Measurements from ENCODE around the gene C1orf159.

Gene C1orf159

DNA sequence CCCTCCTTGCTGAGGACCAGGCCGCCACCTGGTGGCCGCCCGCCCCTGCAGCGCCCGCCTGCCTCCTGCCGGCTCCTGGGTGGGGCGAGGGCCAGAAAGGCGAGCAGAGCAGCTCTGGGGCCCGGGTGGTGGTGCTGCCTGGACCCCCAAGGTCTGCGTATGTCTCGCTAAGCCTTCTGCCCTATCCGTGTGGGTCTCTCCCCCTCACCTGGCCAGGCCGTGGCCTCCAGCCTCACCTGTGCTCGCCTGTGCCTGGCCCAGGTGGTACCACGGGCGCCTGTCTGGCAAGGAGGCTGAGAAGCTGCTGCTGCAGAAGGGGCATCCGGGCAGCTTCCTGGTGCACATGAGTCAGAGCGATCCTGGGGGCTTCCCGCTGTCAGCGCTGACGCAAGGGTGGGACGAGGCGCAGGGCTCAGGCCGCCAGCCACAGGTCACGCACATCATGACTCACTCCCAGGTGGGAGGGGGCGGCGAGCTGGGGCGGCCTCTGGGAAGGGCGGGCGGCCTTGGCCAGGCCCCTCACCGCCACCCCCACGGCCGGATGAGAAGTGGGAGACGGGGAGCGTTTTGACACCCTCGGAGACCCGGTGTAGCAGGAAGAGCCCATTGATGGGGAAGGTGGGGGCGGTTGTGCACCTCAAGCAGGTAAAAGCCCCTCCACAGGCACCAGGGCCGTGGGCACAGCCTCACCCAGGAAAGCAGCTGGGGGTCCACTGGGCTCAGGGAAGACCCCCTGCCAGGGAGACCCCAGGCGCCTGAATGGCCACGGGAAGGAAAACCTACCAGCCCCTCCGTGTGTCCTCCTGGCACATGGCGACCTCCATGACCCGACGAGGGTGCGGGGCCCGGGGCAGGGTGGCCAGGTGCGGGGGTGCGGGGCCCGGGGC lies 51.7 kb downstream of the C1orf159 start (continued):
- no peak for TF ChIP-seq ZNF114 (tag by site-specific recombination; IDR thresholded peaks at IDR 0.05)
- TF ChIP-seq ZEB2 (tag by site-specific recombination; IDR thresholded peaks at IDR 0.05) = peak; percentile 99
- peak; percentile 69; the same call in 1 of the 2 replicates for TF ChIP-seq ZNF324 (tag by site-specific recombination; IDR thresholded peaks at IDR 0.05)
- no peak for TF ChIP-seq ZSCAN16 (tag by site-specific recombination; IDR thresholded peaks at IDR 0.05)
- TF ChIP-seq ZNF416 (tag by site-specific recombination; IDR thresholded peaks at IDR 0.05) = no peak
- TF ChIP-seq ZNF473 (tag by site-specific recombination; IDR thresholded peaks at IDR 0.05) = no peak
- peak; percentile 50; the same call in 1 of the 2 replicates for TF ChIP-seq ZBTB17 (tag by site-specific recombination; IDR thresholded peaks at IDR 0.05)
- TF ChIP-seq, protein P1, sequence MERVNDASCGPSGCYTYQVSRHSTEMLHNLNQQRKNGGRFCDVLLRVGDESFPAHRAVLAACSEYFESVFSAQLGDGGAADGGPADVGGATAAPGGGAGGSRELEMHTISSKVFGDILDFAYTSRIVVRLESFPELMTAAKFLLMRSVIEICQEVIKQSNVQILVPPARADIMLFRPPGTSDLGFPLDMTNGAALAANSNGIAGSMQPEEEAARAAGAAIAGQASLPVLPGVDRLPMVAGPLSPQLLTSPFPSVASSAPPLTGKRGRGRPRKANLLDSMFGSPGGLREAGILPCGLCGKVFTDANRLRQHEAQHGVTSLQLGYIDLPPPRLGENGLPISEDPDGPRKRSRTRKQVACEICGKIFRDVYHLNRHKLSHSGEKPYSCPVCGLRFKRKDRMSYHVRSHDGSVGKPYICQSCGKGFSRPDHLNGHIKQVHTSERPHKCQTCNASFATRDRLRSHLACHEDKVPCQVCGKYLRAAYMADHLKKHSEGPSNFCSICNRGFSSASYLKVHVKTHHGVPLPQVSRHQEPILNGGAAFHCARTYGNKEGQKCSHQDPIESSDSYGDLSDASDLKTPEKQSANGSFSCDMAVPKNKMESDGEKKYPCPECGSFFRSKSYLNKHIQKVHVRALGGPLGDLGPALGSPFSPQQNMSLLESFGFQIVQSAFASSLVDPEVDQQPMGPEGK (tag by site-specific recombination; IDR thresholded peaks at IDR 0.05) = peak; percentile 99
- TF ChIP-seq ZNF211 (tag by site-specific recombination; IDR thresholded peaks at IDR 0.05; ENCODE audit: low read depth) = no peak
- peak; percentile 96 for TF ChIP-seq OSR2 (tag by site-specific recombination; IDR thresholded peaks at IDR 0.05)
- peak; percentile 45 for TF ChIP-seq ZXDB (tag by site-specific recombination; IDR thresholded peaks at IDR 0.05)
- TF ChIP-seq ZNF266 (tag by site-specific recombination; IDR thresholded peaks at IDR 0.05; ENCODE audit: low read depth) = no peak
- TF ChIP-seq ZNF292 (tag by site-specific recombination; IDR thresholded peaks at IDR 0.05; ENCODE audit: borderline replicate concordance, low read depth) = no peak
- TF ChIP-seq, protein P2, sequence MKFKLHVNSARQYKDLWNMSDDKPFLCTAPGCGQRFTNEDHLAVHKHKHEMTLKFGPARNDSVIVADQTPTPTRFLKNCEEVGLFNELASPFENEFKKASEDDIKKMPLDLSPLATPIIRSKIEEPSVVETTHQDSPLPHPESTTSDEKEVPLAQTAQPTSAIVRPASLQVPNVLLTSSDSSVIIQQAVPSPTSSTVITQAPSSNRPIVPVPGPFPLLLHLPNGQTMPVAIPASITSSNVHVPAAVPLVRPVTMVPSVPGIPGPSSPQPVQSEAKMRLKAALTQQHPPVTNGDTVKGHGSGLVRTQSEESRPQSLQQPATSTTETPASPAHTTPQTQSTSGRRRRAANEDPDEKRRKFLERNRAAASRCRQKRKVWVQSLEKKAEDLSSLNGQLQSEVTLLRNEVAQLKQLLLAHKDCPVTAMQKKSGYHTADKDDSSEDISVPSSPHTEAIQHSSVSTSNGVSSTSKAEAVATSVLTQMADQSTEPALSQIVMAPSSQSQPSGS (tag by site-specific recombination; IDR thresholded peaks at IDR 0.05; ENCODE audit: low read depth) = no peak
- no peak for TF ChIP-seq ZNF670 (tag by site-specific recombination; IDR thresholded peaks at IDR 0.05; ENCODE audit: low read depth)
- TF ChIP-seq, protein P3, sequence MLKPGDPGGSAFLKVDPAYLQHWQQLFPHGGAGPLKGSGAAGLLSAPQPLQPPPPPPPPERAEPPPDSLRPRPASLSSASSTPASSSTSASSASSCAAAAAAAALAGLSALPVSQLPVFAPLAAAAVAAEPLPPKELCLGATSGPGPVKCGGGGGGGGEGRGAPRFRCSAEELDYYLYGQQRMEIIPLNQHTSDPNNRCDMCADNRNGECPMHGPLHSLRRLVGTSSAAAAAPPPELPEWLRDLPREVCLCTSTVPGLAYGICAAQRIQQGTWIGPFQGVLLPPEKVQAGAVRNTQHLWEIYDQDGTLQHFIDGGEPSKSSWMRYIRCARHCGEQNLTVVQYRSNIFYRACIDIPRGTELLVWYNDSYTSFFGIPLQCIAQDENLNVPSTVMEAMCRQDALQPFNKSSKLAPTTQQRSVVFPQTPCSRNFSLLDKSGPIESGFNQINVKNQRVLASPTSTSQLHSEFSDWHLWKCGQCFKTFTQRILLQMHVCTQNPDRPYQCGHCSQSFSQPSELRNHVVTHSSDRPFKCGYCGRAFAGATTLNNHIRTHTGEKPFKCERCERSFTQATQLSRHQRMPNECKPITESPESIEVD (tag by site-specific recombination; IDR thresholded peaks at IDR 0.05) = no peak
- TF ChIP-seq, protein P4, sequence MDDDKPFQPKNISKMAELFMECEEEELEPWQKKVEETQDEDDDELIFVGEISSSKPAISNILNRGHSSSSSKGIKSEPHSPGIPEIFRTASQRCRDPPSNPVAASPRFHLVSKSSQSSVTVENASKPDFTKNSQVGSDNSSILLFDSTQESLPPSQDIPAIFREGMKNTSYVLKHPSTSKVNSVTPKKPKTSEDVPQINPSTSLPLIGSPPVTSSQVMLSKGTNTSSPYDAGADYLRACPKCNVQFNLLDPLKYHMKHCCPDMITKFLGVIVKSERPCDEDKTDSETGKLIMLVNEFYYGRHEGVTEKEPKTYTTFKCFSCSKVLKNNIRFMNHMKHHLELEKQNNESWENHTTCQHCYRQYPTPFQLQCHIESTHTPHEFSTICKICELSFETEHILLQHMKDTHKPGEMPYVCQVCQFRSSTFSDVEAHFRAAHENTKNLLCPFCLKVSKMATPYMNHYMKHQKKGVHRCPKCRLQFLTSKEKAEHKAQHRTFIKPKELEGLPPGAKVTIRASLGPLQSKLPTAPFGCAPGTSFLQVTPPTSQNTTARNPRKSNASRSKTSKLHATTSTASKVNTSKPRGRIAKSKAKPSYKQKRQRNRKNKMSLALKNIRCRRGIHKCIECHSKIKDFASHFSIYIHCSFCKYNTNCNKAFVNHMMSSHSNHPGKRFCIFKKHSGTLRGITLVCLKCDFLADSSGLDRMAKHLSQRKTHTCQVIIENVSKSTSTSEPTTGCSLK (tag by site-specific recombination; IDR thresholded peaks at IDR 0.05) = no peak
- no peak for TF ChIP-seq ZNF664 (tag by site-specific recombination; IDR thresholded peaks at IDR 0.05)
- TF ChIP-seq ZNF792 (tag by site-specific recombination; IDR thresholded peaks at IDR 0.05) = no peak
- TF ChIP-seq GLI4 (tag by site-specific recombination; IDR thresholded peaks at IDR 0.05) = no peak
- TF ChIP-seq ZNF548 (tag by site-specific recombination; IDR thresholded peaks at IDR 0.05) = no peak
- no peak for TF ChIP-seq ZNF701 (tag by site-specific recombination; IDR thresholded peaks at IDR 0.05)
- no peak for TF ChIP-seq KLF7 (tag by site-specific recombination; IDR thresholded peaks at IDR 0.05; ENCODE audit: borderline replicate concordance)
- TF ChIP-seq, protein P5, sequence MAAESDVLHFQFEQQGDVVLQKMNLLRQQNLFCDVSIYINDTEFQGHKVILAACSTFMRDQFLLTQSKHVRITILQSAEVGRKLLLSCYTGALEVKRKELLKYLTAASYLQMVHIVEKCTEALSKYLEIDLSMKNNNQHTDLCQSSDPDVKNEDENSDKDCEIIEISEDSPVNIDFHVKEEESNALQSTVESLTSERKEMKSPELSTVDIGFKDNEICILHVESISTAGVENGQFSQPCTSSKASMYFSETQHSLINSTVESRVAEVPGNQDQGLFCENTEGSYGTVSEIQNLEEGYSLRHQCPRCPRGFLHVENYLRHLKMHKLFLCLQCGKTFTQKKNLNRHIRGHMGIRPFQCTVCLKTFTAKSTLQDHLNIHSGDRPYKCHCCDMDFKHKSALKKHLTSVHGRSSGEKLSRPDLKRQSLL (tag by site-specific recombination; IDR thresholded peaks at IDR 0.05) = no peak
- no peak for TF ChIP-seq ZNF121 (tag by site-specific recombination; IDR thresholded peaks at IDR 0.05)
- TF ChIP-seq ZNF530 (tag by site-specific recombination; IDR thresholded peaks at IDR 0.05; ENCODE audit: low read depth) = no peak
- TF ChIP-seq, protein P6, sequence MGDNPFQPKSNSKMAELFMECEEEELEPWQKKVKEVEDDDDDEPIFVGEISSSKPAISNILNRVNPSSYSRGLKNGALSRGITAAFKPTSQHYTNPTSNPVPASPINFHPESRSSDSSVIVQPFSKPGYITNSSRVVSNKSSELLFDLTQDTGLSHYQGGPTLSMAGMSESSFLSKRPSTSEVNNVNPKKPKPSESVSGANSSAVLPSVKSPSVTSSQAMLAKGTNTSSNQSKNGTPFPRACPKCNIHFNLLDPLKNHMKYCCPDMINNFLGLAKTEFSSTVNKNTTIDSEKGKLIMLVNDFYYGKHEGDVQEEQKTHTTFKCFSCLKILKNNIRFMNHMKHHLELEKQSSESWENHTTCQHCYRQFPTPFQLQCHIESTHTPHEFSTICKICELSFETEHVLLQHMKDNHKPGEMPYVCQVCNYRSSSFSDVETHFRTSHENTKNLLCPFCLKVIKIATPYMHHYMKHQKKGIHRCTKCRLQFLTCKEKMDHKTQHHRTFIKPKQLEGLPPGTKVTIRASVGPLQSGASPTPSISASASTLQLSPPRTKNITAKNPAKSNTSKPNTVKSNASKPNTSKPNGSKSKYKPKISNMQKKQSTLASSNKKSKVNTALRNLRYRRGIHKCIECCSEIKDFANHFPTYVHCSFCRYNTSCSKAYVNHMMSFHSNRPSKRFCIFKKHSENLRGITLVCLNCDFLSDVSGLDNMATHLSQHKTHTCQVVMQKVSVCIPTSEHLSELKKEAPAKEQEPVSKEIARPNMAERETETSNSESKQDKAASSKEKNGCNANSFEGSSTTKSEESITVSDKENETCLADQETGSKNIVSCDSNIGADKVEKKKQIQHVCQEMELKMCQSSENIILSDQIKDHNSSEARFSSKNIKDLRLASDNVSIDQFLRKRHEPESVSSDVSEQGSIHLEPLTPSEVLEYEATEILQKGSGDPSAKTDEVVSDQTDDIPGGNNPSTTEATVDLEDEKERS (tag by site-specific recombination; IDR thresholded peaks at IDR 0.05) = no peak
- no peak for TF ChIP-seq ZNF747 (tag by site-specific recombination; IDR thresholded peaks at IDR 0.05)
- peak; percentile 98 for TF ChIP-seq SCRT2 (tag by site-specific recombination; IDR thresholded peaks at IDR 0.05)
